Progenitor cell of endocrine pancreas (in vitro differentiated cells): ENCODE data around the gene ADD1. TPM values are rescaled to one million over a fixed set of nuclear protein-coding genes. Genes with fewer than 3 reads are reported as not detected.
A peak's percentile ranks its signal among the peaks of the same experiment; 100 is the strongest.
"Not testable (repeated sequence)": the region's sequence is repeated elsewhere in the genome, so short reads cannot be mapped to it uniquely, and the experiment has no call there.

Source experiments
- DNase-seq: peaks from one replicate; pipeline ENCODE4 v3.0.0; 2021; ENCODE audit warnings: low spot score; ENCODE audit not compliant: unreplicated experiment
- H3K27ac Mint-ChIP-seq: 2 replicates; pipeline ENCODE4 v1.8.0; 2021; ENCODE audit warnings: mild to moderate bottlenecking, moderate library complexity, mixed read lengths
- H3K27me3 Mint-ChIP-seq: 2 replicates; pipeline ENCODE4 v1.8.0; 2021; ENCODE audit warnings: mixed read lengths
- H3K36me3 Mint-ChIP-seq: 2 replicates; pipeline ENCODE4 v1.8.0; 2022; ENCODE audit warnings: mixed read lengths; ENCODE audit not compliant: insufficient read depth
- H3K4me1 Mint-ChIP-seq: 2 replicates; pipeline ENCODE4 v1.8.0; 2021; ENCODE audit warnings: low read depth, mixed read lengths
- H3K4me3 Mint-ChIP-seq: 2 replicates; pipeline ENCODE4 v1.8.0; 2021; ENCODE audit warnings: low read depth, mild to moderate bottlenecking, moderate library complexity, mixed read lengths
- H3K9me3 Mint-ChIP-seq: 2 replicates; pipeline ENCODE4 v1.8.0; 2021; ENCODE audit warnings: low read depth, mixed read lengths
- CTCF ChIP-seq: fragments of 200-600 bp; sonication (generic); IDR thresholded peaks from one replicate; pipeline ENCODE4 v1.5.0; 2021; ENCODE audit warnings: antibody characterized with exemption, mild to moderate bottlenecking; ENCODE audit not compliant: unreplicated experiment
- total RNA-seq: library from RNA; stranded (reverse); gene quantifications from 2 replicates; pipeline ENCODE4 v1.2.1, GENCODE V29; 2021

Gene ADD1
- total RNA-seq, 1 donor from 2014 or later = 271 TPM

- H3K4me1 Mint-ChIP-seq = no peaks in the 10 kb centered on the region
- no peak overlapping the region for H3K27ac Mint-ChIP-seq
- no peak for TF ChIP-seq CTCF
- no peak overlapping the region for H3K4me3 Mint-ChIP-seq
- DNase-seq = no peak
- H3K9me3 Mint-ChIP-seq = no peaks in the 10 kb centered on the region
- peaks cover 26% of the 10 kb centered on the region for H3K36me3 Mint-ChIP-seq
- H3K27me3 Mint-ChIP-seq = no peaks in the 10 kb centered on the region
Observed at GRCh38 chr4:2944586-2945526, 101.2 kb downstream of the ADD1 start.

GRCh38 chr4:2945619-2946604, 102.3 kb downstream of the ADD1 start:
- not testable (repeated sequence) for H3K27ac Mint-ChIP-seq, H3K4me1 Mint-ChIP-seq, H3K4me3 Mint-ChIP-seq, DNase-seq, H3K9me3 Mint-ChIP-seq, H3K27me3 Mint-ChIP-seq
- peaks cover 32% of the 10 kb centered on the region for H3K36me3 Mint-ChIP-seq

- DNase-seq = no peak
- no peaks in the 10 kb centered on the region for H3K27me3 Mint-ChIP-seq
- peaks cover 38% of the 10 kb centered on the region for H3K36me3 Mint-ChIP-seq
- no peaks in the 10 kb centered on the region for H3K4me1 Mint-ChIP-seq
- no peaks in the 10 kb centered on the region for H3K9me3 Mint-ChIP-seq
- no peak overlapping the region for H3K27ac Mint-ChIP-seq
- H3K4me3 Mint-ChIP-seq = no peak overlapping the region
- TF ChIP-seq CTCF = no peak
Observed at GRCh38 chr4:2946812-2947600, 103.4 kb downstream of the ADD1 start.

- H3K4me1 Mint-ChIP-seq = no peaks in the 10 kb centered on the region
- H3K4me3 Mint-ChIP-seq = no peak overlapping the region
- H3K27ac Mint-ChIP-seq = no peak overlapping the region
- DNase-seq = no peak
- H3K27me3 Mint-ChIP-seq = no peaks in the 10 kb centered on the region
- peaks cover 40% of the 10 kb centered on the region for H3K36me3 Mint-ChIP-seq
- H3K9me3 Mint-ChIP-seq = no peaks in the 10 kb centered on the region
- TF ChIP-seq CTCF = no peak
Observed at GRCh38 chr4:2947926-2948325, 104.3 kb downstream of the ADD1 start.

GRCh38 chr4:2948895-2949781, 105.5 kb downstream of the ADD1 start:
- no peak for DNase-seq
- Mint-ChIP-seq H3K9me3 (no peaks in the 10 kb centered on the region), H3K36me3 (peaks cover 43% of the 10 kb centered on the region), H3K4me3 (no peak overlapping the region), H3K4me1 (no peaks in the 10 kb centered on the region), H3K27me3 (no peaks in the 10 kb centered on the region), H3K27ac (peak overlapping the region; percentile 70)
- peak; percentile 56 for TF ChIP-seq CTCF
